T-cell (primary cell): ENCODE results near the gene PLPPR1. TPM values are rescaled to one million over a fixed set of nuclear protein-coding genes. Genes with fewer than 3 reads are reported as not detected.
"Not testable (repeated sequence)": the region's sequence is repeated elsewhere in the genome, so short reads cannot be mapped to it uniquely, and the experiment has no call there.

Source experiments
- ATAC-seq, 4 experiments: fragments of 200-7000 bp in 3 of 4; fragments of 150-1000 bp in 1 of 4; cut with Tn5 transposase; replicated peaks in 1 of 4; 1 replicate in 3 of 4; 2 replicates in 1 of 4; pipeline ENCODE4 v1.10.0; 2021; ENCODE audit warnings: moderate library complexity in 3 of 4, mild to moderate bottlenecking in 2 of 4, moderate number of reproducible peaks in 1 of 4
- CTCF ChIA-PET, 2 donors: fragments of 300-600 bp; sonication (Branson Sonifier 250); formaldehyde crosslinking; loops; one replicate each; lab custom pipeline; 2022; ENCODE audit warnings: antibody characterized with exemption in 2 of 2; lab: Charles Lee
- POLR2A ChIA-PET, 2 donors: fragments of 300-600 bp; sonication (Branson Sonifier 250); formaldehyde crosslinking; loops; one replicate each; lab custom pipeline; 2022; ENCODE audit warnings: antibody characterized with exemption in 2 of 2; lab: Charles Lee
- DNase-seq, 35 experiments: peaks; one replicate each; pipeline versions ENCODE4 v3.0.0 to v3.0.0-alpha.2; 2013 to 2023
- H3K27ac ChIP-seq: one replicate; pipeline ENCODE4 v1.5.1; 2013; ENCODE audit warnings: low read length
- H3K27me3 ChIP-seq, 2 experiments: replicated peaks in 1 of 2; 1 replicate in 1 of 2; 2 replicates in 1 of 2; pipeline versions ENCODE4 v1.6.1 to v1.7.0; 2013; ENCODE audit warnings: low read length in 1 of 2, mixed read lengths in 1 of 2; ENCODE audit not compliant: control insufficient read depth in 2 of 2, insufficient read depth in 2 of 2; ENCODE audit errors: extremely low read depth in 1 of 2
- H3K36me3 ChIP-seq, 2 donors: 1 replicate in 1 of 2; 2 replicates in 1 of 2; pipeline versions ENCODE4 v1.6.1 to v1.7.0; 2013; ENCODE audit warnings: low read length in 1 of 2; ENCODE audit not compliant: control insufficient read depth in 2 of 2, insufficient read depth in 1 of 2; ENCODE audit errors: extremely low read depth in 1 of 2
- H3K4me1 ChIP-seq, 2 experiments: 1 replicate in 1 of 2; 2 replicates in 1 of 2; pipeline versions ENCODE4 v1.6.1 to v1.7.0; 2013; ENCODE audit warnings: low read length in 2 of 2, mixed read lengths in 1 of 2; ENCODE audit not compliant: insufficient read depth in 2 of 2, control insufficient read depth in 1 of 2; ENCODE audit errors: extremely low read depth in 1 of 2
- H3K4me3 ChIP-seq, 2 donors: 1 replicate in 1 of 2; 2 replicates in 1 of 2; pipeline versions ENCODE4 v1.5.1 to v1.7.0; 2013; ENCODE audit warnings: mild to moderate bottlenecking in 2 of 2, low read length in 1 of 2, moderate library complexity in 1 of 2; ENCODE audit not compliant: control insufficient read depth in 1 of 2; ENCODE audit errors: extremely low read depth in 1 of 2
- H3K9me3 ChIP-seq: 2 replicates; pipeline ENCODE4 v1.7.0; 2013
- H3K27ac Mint-ChIP-seq, 2 donors: one replicate each; pipeline ENCODE4 v1.8.0; 2020 to 2021; ENCODE audit warnings: mild to moderate bottlenecking in 2 of 2, mixed read lengths in 2 of 2
- H3K27me3 Mint-ChIP-seq, 2 donors: one replicate each; pipeline ENCODE4 v1.8.0; 2021 to 2022; ENCODE audit warnings: mixed read lengths in 2 of 2
- H3K36me3 Mint-ChIP-seq: one replicate; pipeline ENCODE4 v1.8.0; 2021; ENCODE audit warnings: mixed read lengths
- H3K4me1 Mint-ChIP-seq, 3 donors: one replicate each; pipeline ENCODE4 v1.8.0; 2020 to 2022; ENCODE audit warnings: mixed read lengths in 3 of 3, mild to moderate bottlenecking in 1 of 3
- H3K4me3 Mint-ChIP-seq, 3 donors: one replicate each; pipeline ENCODE4 v1.8.0; 2020 to 2022; ENCODE audit warnings: mild to moderate bottlenecking in 3 of 3, mixed read lengths in 3 of 3, moderate library complexity in 3 of 3
- H3K9me3 Mint-ChIP-seq, 3 donors: one replicate each; pipeline ENCODE4 v1.8.0; 2020 to 2022; ENCODE audit warnings: mixed read lengths in 3 of 3
- WGBS: methylation state at CpG from one replicate; pipeline ENCODE4 v1.1.5; 2013; ENCODE audit warnings: missing lambda C conversion rate; ENCODE audit not compliant: insufficient coverage; 5-methylcytosine and 5-hydroxymethylcytosine counted together
- total RNA-seq, 35 experiments: library from RNA in 6 of 35; stranded (reverse) in 6 of 35; fragments of 120-200 nt in 1 of 35; gene quantifications; one replicate each; pipeline versions ENCODE4 v1.2.1 to v1.2.4 and lab custom pipeline; 2013 to 2026

The PLPPR1 gene
- total RNA-seq, 5 donors from 2014 or later (not counting 1 experiment from before 2014, with no cell fraction given): not detected

DNA sequence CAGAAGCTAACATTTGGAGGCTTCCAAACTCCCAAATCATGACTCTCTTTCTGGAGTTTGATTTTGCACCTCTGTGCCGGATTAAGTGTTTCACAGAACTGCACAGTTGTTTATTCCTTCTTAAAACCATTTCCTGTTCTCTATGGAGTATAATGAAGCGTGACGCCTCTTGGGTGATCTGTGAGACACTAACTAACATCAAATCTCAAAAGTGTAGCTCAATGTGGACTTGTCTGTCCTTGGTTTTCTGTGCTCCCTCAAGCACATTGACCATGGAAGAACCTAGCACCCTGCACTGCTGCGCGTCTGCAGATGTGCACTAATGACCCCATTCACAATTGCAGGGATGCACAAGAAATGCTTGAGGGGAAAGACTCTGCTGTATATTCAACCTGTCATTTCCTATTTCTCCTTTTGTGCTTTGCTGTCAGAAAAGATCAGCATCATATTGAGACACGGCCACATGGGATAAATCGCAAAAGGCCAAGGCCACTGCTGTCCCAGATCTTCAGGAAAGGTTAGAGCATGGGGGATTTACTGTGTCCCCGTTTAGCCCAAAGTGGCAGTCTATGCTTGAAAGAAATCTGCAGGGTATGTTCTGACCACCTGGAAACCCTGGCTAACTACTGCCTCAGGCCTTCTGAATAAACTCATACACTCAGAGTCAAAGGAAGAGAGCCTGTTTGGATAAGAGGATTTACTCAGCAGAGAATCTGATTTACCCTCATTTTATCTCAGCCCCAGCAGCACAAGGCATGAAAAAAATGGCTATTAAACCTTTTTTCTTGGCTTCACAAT lies 246.6 kb downstream of the PLPPR1 start:
- Mint-ChIP-seq H3K9me3 (peaks cover 0 to 3% (median 0%) of the 10 kb centered on the region in 3 donors), H3K4me1 (no peaks in the 10 kb centered on the region), H3K36me3 (no peaks in the 10 kb centered on the region), H3K4me3 (no peak overlapping the region), H3K27me3 (peaks cover 7 to 14% of the 10 kb centered on the region in 2 donors), H3K27ac (no peak overlapping the region)
- Histone ChIP-seq H3K27ac (no peak overlapping the region), H3K27me3 (peaks cover 0 to 4% of the 10 kb centered on the region in 2 experiments), H3K4me3 (no peak overlapping the region), H3K36me3 (no peaks in the 10 kb centered on the region), H3K9me3 (no peaks in the 10 kb centered on the region), H3K4me1 (no peaks in the 10 kb centered on the region)
- ChIA-PET CTCF (no interaction called here), POLR2A (no interaction called here)
- WGBS: 100% methylated on average over 4 of the region's 8 CpGs
- ATAC-seq (no peak), DNase-seq (no peak)

DNA sequence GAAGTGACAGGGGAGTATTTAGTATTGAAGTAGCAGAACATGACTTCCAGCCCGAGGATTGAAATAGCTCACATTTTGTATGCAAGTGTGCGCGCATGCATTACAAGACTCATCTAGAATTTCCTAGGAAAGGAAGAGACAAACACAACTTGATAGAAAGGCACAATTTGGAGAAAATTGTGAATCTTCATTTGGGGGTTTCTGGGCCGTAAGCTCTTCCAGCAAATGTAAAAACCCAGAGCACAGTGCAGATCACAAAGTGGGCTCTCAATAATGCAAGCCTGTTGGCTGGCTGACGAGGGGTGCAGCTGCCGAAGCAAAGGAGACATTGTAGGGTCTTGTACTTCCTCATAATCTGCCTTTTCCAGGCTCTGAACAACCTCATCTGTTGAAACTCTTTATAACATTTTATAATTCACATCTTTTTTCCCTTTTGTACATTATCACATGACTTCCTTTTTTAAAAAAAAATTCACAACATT lies 247.3 kb downstream of the PLPPR1 start:
- Mint-ChIP-seq H3K36me3 (no peaks in the 10 kb centered on the region), H3K27me3 (peaks cover 6 to 13% of the 10 kb centered on the region in 2 donors), H3K4me3 (no peak overlapping the region), H3K27ac (no peak overlapping the region), H3K4me1 (no peaks in the 10 kb centered on the region), H3K9me3 (peaks cover 0 to 3% (median 0%) of the 10 kb centered on the region in 3 donors)
- Histone ChIP-seq H3K36me3 (no peaks in the 10 kb centered on the region), H3K4me3 (no peak overlapping the region), H3K27ac (no peak overlapping the region), H3K4me1 (no peaks in the 10 kb centered on the region), H3K9me3 (no peaks in the 10 kb centered on the region), H3K27me3 (peaks cover 0 to 4% of the 10 kb centered on the region in 2 experiments)
- POLR2A ChIA-PET: no interaction called here
- 84% methylated on average over 5 of the region's 6 CpGs for WGBS
- DNase-seq: no peak
- CTCF ChIA-PET: no interaction called here
- no peak for ATAC-seq

DNA sequence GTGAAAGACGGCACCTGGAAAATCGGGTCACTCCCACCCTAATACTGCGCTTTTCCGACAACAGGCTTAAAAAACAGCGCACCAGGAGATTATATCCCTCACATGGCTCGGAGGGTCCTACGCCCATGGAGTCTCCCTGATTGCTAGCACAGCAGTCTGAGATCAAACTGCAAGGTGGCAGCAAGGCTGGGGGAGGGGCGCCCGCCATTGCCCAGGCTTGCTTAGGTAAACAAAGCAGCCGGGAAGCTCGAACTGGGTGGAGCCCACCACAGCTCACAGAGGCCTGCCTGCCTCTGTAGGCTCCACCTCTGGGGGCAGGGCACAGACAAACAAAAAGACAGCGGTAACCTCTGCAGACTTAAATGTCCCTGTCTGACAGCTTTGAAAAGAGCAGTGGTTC lies 262.5 kb downstream of the PLPPR1 start:
- not testable (repeated sequence) for H3K27ac Mint-ChIP-seq

DNA sequence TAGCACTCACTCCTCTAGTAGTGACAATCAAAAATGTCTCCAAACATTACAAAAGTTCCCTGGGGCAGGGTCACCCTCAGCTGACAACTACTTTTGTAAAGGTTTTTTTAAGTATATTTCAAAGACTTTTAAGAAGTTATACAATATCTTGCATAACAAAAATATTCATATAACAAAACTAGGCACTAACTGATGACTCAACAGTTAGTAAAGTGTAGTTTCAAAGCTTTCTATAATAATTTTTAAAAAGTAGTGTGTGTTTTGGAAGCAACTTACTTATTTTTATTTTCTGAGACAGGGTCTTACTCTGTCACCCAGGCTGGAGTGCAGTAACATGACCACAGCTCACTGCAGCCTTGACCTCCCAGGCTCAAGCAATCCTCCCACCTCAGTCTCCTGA lies 271.4 kb downstream of the PLPPR1 start:
- ATAC-seq (no peak), DNase-seq (no peak)
- no peak overlapping the region for H3K4me3 ChIP-seq
- POLR2A ChIA-PET: no interaction called here
- Mint-ChIP-seq H3K9me3 (no peaks in the 10 kb centered on the region), H3K36me3 (no peaks in the 10 kb centered on the region), H3K4me3 (no peak overlapping the region), H3K27ac (no peak overlapping the region), H3K4me1 (no peaks in the 10 kb centered on the region), H3K27me3 (peaks cover 1 to 8% of the 10 kb centered on the region in 2 donors)
- no peaks in the 10 kb centered on the region for H3K4me1 ChIP-seq
- peaks cover 0 to 3% of the 10 kb centered on the region in 2 experiments for H3K27me3 ChIP-seq
- CTCF ChIA-PET: interaction anchor here in 1 of 2 donors (1.3 kb wide), 1 partner anchor 12 kb away, joined by 4 read pairs; no protein-coding TSS in a partner anchor
- no peak overlapping the region for H3K27ac ChIP-seq
- H3K9me3 ChIP-seq: no peaks in the 10 kb centered on the region
- H3K36me3 ChIP-seq: no peaks in the 10 kb centered on the region

More for the DNA sequence above, 262.5 kb downstream of the PLPPR1 start:
- H3K4me1 Mint-ChIP-seq, H3K4me1 ChIP-seq, H3K36me3 Mint-ChIP-seq, H3K4me3 ChIP-seq, POLR2A ChIA-PET, H3K36me3 ChIP-seq, H3K4me3 Mint-ChIP-seq, CTCF ChIA-PET, H3K27me3 ChIP-seq, H3K9me3 Mint-ChIP-seq, H3K9me3 ChIP-seq, H3K27ac ChIP-seq, ATAC-seq, DNase-seq: not testable (repeated sequence)
- WGBS: 70% methylated on average over 2 of the region's 12 CpGs
- peaks cover 8 to 10% of the 10 kb centered on the region in 2 donors for H3K27me3 Mint-ChIP-seq

DNA sequence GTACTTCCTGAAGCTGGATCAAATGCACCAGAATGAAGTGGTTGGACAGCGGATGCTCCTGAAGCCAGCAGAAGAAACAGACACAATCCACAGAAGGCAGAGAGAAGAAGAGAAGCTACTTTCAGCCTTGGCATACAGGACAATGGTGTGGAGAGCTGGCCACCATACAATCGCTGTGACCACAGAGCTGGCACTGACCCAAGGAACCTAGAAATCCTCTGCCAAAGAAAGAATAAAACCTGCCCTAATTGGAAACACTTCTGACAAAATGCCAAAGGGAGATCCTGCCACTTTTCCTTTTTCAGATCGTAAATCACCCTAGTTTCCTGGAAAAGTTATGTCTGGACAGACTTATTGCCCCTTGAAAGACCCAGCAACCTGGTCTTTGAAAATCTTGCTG lies 278.5 kb downstream of the PLPPR1 start:
- CTCF ChIA-PET: no interaction called here
- POLR2A ChIA-PET: no interaction called here
- no peak overlapping the region for H3K27ac ChIP-seq
- H3K36me3 ChIP-seq: no peaks in the 10 kb centered on the region
- Mint-ChIP-seq H3K9me3 (no peaks in the 10 kb centered on the region), H3K4me1 (no peaks in the 10 kb centered on the region), H3K36me3 (no peaks in the 10 kb centered on the region), H3K4me3 (no peak overlapping the region), H3K27me3 (peaks cover 1 to 18% of the 10 kb centered on the region in 2 donors), H3K27ac (no peak overlapping the region)
- DNase-seq: no peak
- H3K4me1 ChIP-seq: no peaks in the 10 kb centered on the region
- H3K9me3 ChIP-seq: no peaks in the 10 kb centered on the region
- no CpG with 5 or more reads among the region's 3 CpGs for WGBS
- H3K4me3 ChIP-seq: no peak overlapping the region
- peaks cover 0 to 9% of the 10 kb centered on the region in 2 experiments for H3K27me3 ChIP-seq
- ATAC-seq: no peak

DNA sequence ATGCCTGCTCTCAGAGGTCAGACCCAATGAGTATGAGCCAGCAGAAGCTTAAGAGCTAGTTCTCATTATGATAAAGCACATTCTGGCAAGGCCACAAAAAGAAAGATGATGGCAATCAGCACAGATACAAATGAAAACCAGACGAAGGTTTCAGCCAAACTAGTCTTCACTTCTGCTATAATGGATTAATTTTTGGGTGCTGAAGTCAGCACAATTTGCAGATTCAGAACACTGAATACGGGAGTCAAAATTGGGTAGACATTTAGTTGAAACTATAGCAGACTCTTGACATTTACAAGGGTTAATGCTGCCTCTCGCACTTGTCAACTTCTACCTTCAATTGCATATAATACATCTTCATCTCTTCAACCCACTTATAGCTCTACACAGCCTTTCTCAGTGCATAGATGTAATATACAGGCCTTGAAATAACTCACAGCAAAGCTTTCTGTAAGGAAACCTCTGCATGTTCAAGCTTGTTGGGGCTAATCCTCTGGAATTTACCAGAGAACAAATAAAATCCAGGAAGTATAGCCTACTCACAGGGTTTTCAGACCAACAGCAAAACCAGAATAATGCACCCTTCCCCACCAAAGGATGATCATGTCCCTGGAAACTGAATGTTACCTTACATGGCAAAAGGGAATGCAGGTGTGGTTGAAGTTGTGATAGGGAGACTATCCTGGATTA lies 279.1 kb downstream of the PLPPR1 start:
- H3K27me3 ChIP-seq: peaks cover 0 to 9% of the 10 kb centered on the region in 2 experiments
- Mint-ChIP-seq H3K36me3 (no peaks in the 10 kb centered on the region), H3K27me3 (peaks cover 1 to 15% of the 10 kb centered on the region in 2 donors), H3K4me1 (no peaks in the 10 kb centered on the region), H3K27ac (no peak overlapping the region), H3K4me3 (no peak overlapping the region), H3K9me3 (no peaks in the 10 kb centered on the region)
- no peaks in the 10 kb centered on the region for H3K9me3 ChIP-seq
- no peaks in the 10 kb centered on the region for H3K4me1 ChIP-seq
- ChIA-PET POLR2A (no interaction called here), CTCF (no interaction called here)
- ATAC-seq (no peak), DNase-seq (no peak)
- WGBS: 60% methylated on average over 1 of the region's 3 CpGs
- H3K27ac ChIP-seq: no peak overlapping the region
- no peaks in the 10 kb centered on the region for H3K36me3 ChIP-seq
- H3K4me3 ChIP-seq: no peak overlapping the region
